ENCODE measurements around the gene MAPK13. TPM values are rescaled to one million over a fixed set of nuclear protein-coding genes. Genes with fewer than 3 reads are reported as not detected.

MAPK13 gene
- total RNA-seq, 1 experiment from 2014 or later = 47.3 TPM

GRCh38 chr6:36169023-36170007 is 39.0 kb downstream of the MAPK13 start:
- POLR2A ChIA-PET = no interaction called here
- no peaks in the 10 kb centered on the region for H3K79me2 ChIP-seq (ENCODE audit: insufficient read depth, low read length)
- no peak overlapping the region for H2AFZ ChIP-seq (ENCODE audit: low read depth, low read length, poor library complexity, severe bottlenecking)
- H3K9ac ChIP-seq (ENCODE audit: low read length) = no peak overlapping the region
- ATAC-seq = no peak
- no peak for TF ChIP-seq POLR2A (IDR thresholded peaks at IDR 0.05; ENCODE audit: borderline replicate concordance, extremely low read depth, insufficient read depth, insufficient read length)
- no peak overlapping the region for H3K4me2 ChIP-seq (ENCODE audit: low read length)
- H3K36me3 ChIP-seq (ENCODE audit: control insufficient read depth in 1 of 2, insufficient read depth in 2 of 2, low read length in 2 of 2) = no peaks in the 10 kb centered on the region
- no peaks in the 10 kb centered on the region for H3K27me3 ChIP-seq (ENCODE audit: insufficient read depth, low read length)
- H3K4me3 ChIP-seq (replicated peaks in 1 of 2; ENCODE audit: low read depth in 1 of 2, low read length in 2 of 2) = no peak overlapping the region
- H3K4me1 ChIP-seq (ENCODE audit: control insufficient read depth in 1 of 2, insufficient read depth in 2 of 2, low read length in 2 of 2) = no peaks in the 10 kb centered on the region
- RAD21 ChIA-PET (ENCODE audit: low non-redundant PET in 1 of 2, low total read pairs in 2 of 2, uncharacterized antibody in 2 of 2, unreplicated experiment in 2 of 2) = no interaction called here
- intact Hi-C loops (cut with micrococcal nuclease) = no loop called here
- no peak overlapping the region for H3K27ac ChIP-seq (ENCODE audit: low read depth, low read length)
- no TSS peak for BruUV-seq (replicated peaks)
- H4K20me1 ChIP-seq (ENCODE audit: insufficient read depth) = no peaks in the 10 kb centered on the region
- CTCF ChIA-PET = no interaction called here
- H3K9me2 ChIP-seq (ENCODE audit: insufficient read depth) = no peaks in the 10 kb centered on the region
- DNase-seq (ENCODE audit: low read depth, low spot score) = no peak
- H3K9me3 ChIP-seq (ENCODE audit: control insufficient read depth in 1 of 2, insufficient read depth in 1 of 2, low read depth in 1 of 2, low read length in 2 of 2) = no peaks in the 10 kb centered on the region

GRCh38 chr6:36170704-36171103 is 40.4 kb downstream of the MAPK13 start:
- BruUV-seq (replicated peaks) = no TSS peak
- Histone ChIP-seq H3K79me2 (ENCODE audit: insufficient read depth, low read length) (no peaks in the 10 kb centered on the region), H2AFZ (ENCODE audit: low read depth, low read length, poor library complexity, severe bottlenecking) (no peak overlapping the region), H3K9me3 (ENCODE audit: control insufficient read depth in 1 of 2, insufficient read depth in 1 of 2, low read depth in 1 of 2, low read length in 2 of 2) (no peaks in the 10 kb centered on the region), H3K4me3 (replicated peaks in 1 of 2; ENCODE audit: low read depth in 1 of 2, low read length in 2 of 2) (no peak overlapping the region), H3K9ac (ENCODE audit: low read length) (no peak overlapping the region), H3K4me1 (ENCODE audit: control insufficient read depth in 1 of 2, insufficient read depth in 2 of 2, low read length in 2 of 2) (no peaks in the 10 kb centered on the region), H3K9me2 (ENCODE audit: insufficient read depth) (no peaks in the 10 kb centered on the region), H3K27me3 (ENCODE audit: insufficient read depth, low read length) (no peaks in the 10 kb centered on the region), H3K4me2 (ENCODE audit: low read length) (no peak overlapping the region), H3K36me3 (ENCODE audit: control insufficient read depth in 1 of 2, insufficient read depth in 2 of 2, low read length in 2 of 2) (no peaks in the 10 kb centered on the region), H4K20me1 (ENCODE audit: insufficient read depth) (no peaks in the 10 kb centered on the region), H3K27ac (ENCODE audit: low read depth, low read length) (no peak overlapping the region)
- intact Hi-C loops (cut with micrococcal nuclease) = no loop called here
- ChIA-PET CTCF (no interaction called here), POLR2A (no interaction called here), RAD21 (ENCODE audit: low non-redundant PET in 1 of 2, low total read pairs in 2 of 2, uncharacterized antibody in 2 of 2, unreplicated experiment in 2 of 2) (no interaction called here)
- ATAC-seq (no peak), DNase-seq (ENCODE audit: low read depth, low spot score) (no peak)
- TF ChIP-seq ZNF274 (IDR thresholded peaks at IDR 0.05; ENCODE audit: low read depth, low read length) (no peak), EGR1 (IDR thresholded peaks at IDR 0.05; ENCODE audit: low read depth) (no peak), YY1 (IDR thresholded peaks at IDR 0.05; ENCODE audit: extremely low read depth, insufficient replicate concordance, low read depth, low read length) (no peak), RAD21 (IDR thresholded peaks at IDR 0.05; ENCODE audit: low read depth) (no peak), FOSL1 (IDR thresholded peaks at IDR 0.05; ENCODE audit: low read depth) (no peak), CTCF (IDR thresholded peaks at IDR 0.05 in 2 of 3, conservative IDR thresholded peaks at IDR 0.05 in 1 of 3; ENCODE audit: borderline replicate concordance in 1 of 3, insufficient read depth in 1 of 3, low read depth in 2 of 3, low read length in 2 of 3) (no peak), POLR2AphosphoS5 (IDR thresholded peaks at IDR 0.05; ENCODE audit: low read depth, low read length) (no peak), ATF3 (IDR thresholded peaks at IDR 0.05) (no peak), EZH2 (IDR thresholded peaks at IDR 0.05) (no peak)

Data from HCT116 (cell line).